GM19328 (cell line): ENCODE measurements around the gene ARMCX1.
"Not testable (repeated sequence)": the region's sequence is repeated elsewhere in the genome, so short reads cannot be mapped to it uniquely, and the experiment has no call there.

ENCODE experiments used
- ATAC-seq: cut with Tn5 transposase; IDR thresholded peaks from one replicate; pipeline ENCODE4 v1.9.1; 2021; ENCODE audit warnings: mild to moderate bottlenecking, moderate library complexity; ENCODE audit not compliant: unreplicated experiment

The ARMCX1 gene

DNA sequence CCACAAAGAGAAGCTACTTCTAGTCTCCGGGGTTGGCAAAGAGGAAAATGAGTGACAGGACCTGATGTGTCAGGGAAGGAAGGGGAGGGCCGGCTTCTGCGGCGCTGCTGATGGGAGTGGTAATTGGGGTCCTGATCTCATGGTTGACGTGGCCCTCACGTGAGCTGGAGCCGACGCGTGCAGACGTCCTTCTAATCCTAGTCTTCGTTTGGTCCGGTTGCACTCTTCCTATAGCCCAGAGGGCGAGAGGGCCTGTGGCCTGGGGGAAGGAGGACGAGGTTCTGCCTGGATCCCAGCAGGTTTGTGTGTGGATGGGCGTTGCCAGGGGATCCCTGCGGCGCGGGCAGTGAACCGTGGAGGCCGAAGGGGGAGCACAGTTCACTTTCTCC is at the start of gene ARMCX1:
TSS of gene ARMCX1 (plus strand) at position 186 of the 389 bp plus-strand sequence. CDS start 2,384 bp downstream, outside the sequence.
- ATAC-seq: no peak

DNA sequence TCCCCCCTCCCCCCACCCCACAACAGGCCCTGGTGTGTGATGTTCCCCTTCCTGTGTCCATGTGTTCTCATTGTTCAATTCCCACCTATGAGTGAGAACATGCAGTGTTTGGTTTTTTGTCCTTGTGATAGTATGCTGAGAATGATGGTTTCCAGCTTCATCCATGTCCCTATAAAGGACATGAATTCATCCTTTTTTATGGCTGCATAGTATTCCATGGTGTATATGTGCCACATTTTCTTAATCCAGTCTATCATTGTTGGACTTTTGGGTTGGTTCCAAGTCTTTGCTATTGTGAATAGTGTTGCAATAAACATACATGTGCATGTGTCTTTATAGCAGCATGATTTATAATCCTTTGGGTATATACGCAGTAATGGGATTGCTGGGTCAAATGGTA is 47.4 kb upstream of the ARMCX1 start:
- ATAC-seq: not testable (repeated sequence)

DNA sequence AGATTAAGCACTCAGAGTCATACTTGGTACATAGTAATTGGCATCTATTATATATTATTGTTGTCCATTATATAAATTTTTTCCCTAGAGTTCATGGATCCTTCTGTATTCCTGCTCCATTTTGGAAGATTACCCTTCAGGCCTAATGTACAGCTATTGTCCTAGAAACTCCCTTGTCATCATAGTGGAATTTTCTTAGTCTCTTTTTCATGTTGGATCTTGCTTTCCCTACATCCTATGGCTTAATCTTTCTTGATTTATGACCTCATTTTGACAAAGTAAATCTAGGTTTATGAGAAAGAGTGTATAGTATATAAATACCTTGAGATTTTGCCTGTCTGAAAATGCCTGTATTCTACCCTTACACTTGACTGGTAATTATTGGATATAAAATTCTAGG is 43.0 kb upstream of the ARMCX1 start:
- ATAC-seq: no peak

DNA sequence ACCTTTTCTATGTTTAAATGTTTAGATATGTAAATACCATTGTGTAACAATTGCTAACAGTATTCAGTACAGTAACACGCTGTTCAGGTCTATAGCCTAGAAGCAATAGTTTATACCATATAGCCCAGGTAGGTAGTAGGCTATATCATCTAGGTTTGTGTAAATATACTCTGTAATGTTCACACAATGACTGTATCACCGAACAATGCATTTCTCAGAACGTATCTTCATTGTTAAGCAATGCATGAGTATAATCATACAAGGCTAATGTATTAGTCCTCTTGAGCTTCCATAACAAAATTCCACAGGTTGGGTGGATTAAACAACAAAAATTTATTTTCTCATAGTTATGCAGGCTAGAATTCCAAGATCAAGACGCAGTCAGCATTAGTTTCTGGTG is 42.4 kb upstream of the ARMCX1 start:
- no peak for ATAC-seq

DNA sequence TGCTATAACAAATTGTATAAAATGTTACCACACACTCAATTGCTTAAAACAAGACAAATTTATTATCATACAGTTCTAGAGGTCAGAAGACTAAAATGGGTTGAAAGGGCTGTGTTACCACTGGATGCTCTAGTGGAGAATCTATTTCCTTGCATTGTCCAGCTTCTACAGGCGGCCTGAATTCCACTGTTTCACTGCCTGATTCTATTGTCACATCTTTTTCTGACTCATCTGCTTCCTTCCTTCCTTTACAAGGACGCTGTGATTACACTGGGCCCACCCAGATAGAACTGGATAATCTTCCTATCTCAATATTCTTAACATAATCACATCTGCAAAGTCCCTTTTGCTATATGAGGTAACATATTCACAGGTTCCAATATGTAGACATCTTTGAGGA is 19.4 kb upstream of the ARMCX1 start:
- ATAC-seq: no peak

DNA sequence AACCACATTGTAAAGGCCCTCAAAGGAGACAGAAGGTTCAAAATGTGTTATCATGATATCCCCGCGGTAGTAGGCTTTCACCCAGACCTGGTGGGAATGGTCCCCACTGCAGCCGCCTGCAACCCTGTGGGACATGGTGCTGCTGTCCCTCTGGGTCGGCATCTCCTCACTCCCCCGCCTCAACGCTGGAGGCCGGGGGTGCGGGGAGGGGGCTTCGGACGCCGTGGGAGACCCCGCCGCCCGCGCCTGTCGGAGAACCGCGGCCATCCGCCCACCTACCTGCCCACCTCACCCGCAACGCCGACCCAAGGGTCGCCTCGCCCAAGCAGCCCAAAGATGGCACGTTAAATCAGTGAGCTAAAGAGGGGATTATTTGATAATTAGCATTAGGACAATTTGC is 11.2 kb upstream of the ARMCX1 start:
- ATAC-seq: no peak

DNA sequence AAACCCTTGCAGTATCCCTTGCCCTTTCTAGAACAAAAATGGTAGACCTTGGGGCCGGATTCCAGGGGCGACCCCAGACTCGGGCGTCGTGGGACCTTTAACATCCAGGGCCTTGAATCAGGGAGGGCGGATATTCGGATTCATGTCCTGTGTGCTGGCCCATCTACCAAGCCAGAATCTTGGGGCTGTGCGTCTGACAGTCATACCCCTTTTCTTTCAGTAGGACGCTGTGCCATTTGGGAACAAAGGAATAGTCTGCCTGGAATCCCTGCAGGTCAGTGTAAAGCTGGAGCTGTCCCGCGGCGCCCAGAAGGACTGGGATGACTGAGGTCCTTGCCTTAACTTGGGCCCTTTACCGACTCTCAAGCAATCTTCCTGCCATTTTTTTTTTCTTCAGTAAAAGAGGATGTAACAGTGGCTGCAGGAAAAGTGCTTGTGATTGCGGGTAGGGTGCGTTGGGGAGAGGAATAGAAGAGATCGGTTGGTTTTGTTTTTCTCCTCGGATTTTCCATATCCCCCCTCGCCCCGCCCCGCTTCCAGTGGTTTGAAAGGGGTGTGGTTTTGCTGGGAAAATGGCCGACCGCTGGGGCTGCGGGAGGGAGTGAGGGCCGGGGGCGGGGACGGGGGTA is 518 bp downstream of the ARMCX1 start:
- no peak for ATAC-seq

DNA sequence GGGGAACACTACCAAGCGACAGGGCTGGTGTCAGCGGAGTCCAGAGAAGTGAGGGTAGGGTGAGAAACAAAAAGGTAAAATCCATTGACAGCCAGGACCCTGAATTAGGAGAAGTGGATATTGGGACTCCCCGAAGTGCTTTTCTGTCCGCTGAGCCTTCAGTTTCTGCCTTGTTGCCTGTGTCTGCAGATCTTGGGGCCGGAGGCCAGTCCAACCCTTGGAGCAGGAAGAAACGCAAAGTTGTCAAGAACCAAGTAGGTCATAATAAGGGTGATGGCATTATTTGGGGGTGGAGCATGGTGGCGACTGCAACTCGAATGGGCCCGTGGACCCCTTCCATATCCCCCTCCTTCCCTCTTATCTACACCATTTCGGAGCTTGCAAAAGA is 1.0 kb downstream of the ARMCX1 start:
- ATAC-seq: no peak

DNA sequence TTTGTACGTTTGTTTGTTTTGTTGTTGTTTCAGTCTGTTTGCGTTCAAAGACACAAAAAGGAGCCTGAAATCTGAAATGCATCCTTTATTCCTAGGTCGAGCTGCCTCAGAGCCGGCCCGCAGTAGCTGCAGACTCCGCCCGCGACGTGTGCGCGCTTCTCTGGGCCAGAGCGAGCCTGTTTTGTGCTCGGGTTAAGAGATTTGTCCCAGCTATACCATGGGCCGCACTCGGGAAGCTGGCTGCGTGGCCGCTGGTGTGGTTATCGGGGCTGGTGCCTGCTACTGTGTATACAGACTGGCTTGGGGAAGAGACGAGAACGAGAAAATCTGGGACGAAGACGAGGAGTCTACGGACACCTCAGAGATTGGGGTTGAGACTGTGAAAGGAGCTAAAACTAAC is 2.4 kb downstream of the ARMCX1 start:
- no peak for ATAC-seq

DNA sequence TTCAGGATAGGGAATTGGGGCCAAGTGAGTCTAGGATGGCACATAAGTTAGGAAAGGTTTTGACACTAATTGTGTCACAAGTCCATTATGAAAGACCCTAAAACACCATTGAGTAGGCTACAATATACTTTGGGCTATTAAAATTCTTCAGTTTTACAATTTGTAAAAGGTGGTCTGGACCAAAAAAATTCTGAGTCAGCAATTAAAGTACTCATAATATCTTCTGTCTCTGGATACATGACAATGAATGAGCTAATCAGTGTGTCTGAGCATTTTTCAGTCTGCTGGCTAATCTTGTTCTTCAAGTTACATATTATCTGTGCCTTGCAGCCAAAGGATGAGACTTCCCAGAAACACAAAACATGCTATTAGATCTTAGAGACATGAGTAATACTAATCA is 14.3 kb downstream of the ARMCX1 start:
- no peak for ATAC-seq

DNA sequence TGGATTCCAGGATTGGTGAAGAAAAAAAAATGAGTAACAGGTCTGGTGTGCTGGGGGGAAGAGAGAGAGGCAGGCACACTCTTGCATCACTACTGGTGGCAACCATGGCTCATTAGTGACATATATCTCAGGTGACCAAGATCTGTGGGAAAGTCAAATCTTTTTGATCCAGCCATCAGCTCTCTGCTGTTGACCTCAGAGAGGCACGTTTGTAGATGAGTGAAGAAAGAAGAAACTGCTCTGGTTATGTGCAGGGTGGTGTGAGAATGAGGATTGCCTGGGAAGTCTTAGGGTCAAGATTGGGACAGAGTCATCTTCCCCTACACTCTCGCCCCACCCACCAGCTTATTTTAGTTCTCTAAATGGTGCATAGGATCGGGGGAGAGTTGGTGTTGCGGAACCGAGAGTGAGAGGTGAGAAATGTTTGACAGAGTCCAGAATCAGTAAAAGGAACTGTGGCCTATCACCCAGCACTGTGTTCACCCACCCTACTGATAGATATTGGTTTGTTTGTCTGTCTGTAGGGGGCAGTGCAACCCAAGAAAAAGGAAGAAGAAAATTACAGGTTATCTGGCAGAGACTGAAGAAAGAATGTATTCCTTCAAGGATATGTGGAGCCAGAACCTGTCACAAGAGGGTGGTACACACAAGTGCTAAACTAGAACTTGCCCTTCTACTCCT is 45.5 kb downstream of the ARMCX1 start:
- ATAC-seq: peak; percentile 96

DNA sequence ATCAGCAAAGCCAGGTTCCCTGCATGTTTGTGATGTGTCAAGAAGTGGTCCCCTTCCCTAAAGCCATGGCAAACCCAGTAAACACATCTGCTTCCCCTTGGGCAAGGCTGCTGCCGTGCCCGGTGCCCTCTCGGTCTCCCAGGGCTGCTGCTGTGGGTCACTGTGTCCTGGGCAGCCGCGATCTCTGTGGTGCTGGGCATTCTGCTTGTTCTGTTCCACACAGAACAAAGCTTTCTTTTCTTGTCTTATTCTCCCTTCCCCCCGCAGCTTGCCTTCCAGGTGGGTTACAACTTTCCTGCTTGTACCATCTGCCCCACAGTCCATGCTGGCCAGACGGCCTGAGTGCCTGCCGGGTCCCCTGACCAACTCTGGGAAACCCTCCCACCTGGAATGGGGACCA is 49.2 kb downstream of the ARMCX1 start:
- ATAC-seq: not testable (repeated sequence)

DNA sequence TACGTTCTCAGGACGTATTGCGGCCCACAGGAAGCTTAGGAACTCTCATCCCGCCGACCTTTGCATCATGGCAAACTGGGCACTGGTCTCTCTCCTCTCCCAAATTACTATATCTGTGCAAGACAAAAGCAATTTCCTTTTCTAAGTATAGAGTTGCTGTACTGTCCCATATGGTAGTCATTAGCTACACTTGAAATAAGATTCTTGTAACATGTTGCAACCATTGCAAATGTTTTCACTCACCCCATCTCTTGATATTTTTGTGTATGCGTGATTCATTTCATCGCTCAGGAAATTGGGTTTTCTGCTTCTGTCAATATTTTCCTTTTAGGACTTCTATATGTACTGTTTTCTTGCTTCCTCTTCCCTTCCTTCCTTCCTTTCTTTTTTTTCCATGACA is 51.7 kb downstream of the ARMCX1 start:
- ATAC-seq: no peak
